Prostate gland (tissue), 2 donors: Measurements from ENCODE around the gene MRM2. TPM values are rescaled to one million over a fixed set of nuclear protein-coding genes. Genes with fewer than 3 reads are reported as not detected.

ENCODE experiments used
- DNase-seq: peaks from one replicate; pipeline ENCODE4 v3.0.0-alpha.2; 2019; ENCODE audit warnings: low spot score
- H3K27ac ChIP-seq, 2 donors: fragments of 200-600 bp; sonication (generic); 2 replicates each; pipeline ENCODE4 v1.5.1; 2017 to 2019
- H3K27me3 ChIP-seq: fragments of 200-600 bp; sonication (generic); replicated peaks from 2 replicates; pipeline ENCODE4 v1.5.1; 2019; ENCODE audit not compliant: insufficient read depth
- H3K36me3 ChIP-seq, 2 donors: fragments of 200-600 bp; sonication (generic); 1 replicate in 1 of 2; 2 replicates in 1 of 2; pipeline versions ENCODE4 v1.5.1 to v1.8.1; 2017 to 2019
- H3K4me1 ChIP-seq: fragments of 200-600 bp; sonication (generic); replicated peaks from 2 replicates; pipeline ENCODE4 v1.5.1; 2019
- H3K4me3 ChIP-seq, 2 donors: fragments of 200-600 bp; sonication (generic); 2 replicates each; pipeline ENCODE4 v1.5.1; 2017 to 2019
- H3K9me3 ChIP-seq: fragments of 200-600 bp; sonication (generic); 2 replicates; pipeline ENCODE4 v1.5.1; 2017
- POLR2A ChIP-seq: fragments of 450-650 bp; IDR thresholded peaks from one replicate; pipeline ENCODE4 v1.6.1; 2016; ENCODE audit warnings: antibody characterized with exemption, mild to moderate bottlenecking
- POLR2AphosphoS5 ChIP-seq: sonication (generic); formaldehyde crosslinking; IDR thresholded peaks from one replicate; pipeline ENCODE4 v1.6.1; 2017; ENCODE audit warnings: antibody characterized with exemption
- WGBS: methylation state at CpG from one replicate; pipeline ENCODE4 v1.1.5; 2018; 5-methylcytosine and 5-hydroxymethylcytosine counted together
- intact Hi-C: fragments of 100-400 bp; cut with DNase I; formaldehyde crosslinking; loops from one replicate; pipeline ENCODE4 v1.14.2; 2022
- total RNA-seq, 2 donors: library from RNA; depleted of rRNA; stranded (reverse); fragments of >200 nt; gene quantifications; one replicate each; pipeline ENCODE4 v1.1.0, GENCODE V29; 2016
- TF ChIP-seq, protein P1 (sequence below), 4 experiments: fragments of 200-600 bp in 2 of 4; fragments of 450-650 bp in 2 of 4; sonication (generic) in 2 of 4; IDR thresholded peaks; 1 replicate in 3 of 4; 2 replicates in 1 of 4; pipeline ENCODE4 v1.5.1; 2016 to 2019; ENCODE audit warnings: antibody characterized with exemption in 4 of 4, mild to moderate bottlenecking in 2 of 4, moderate library complexity in 2 of 4

MRM2 gene
- total RNA-seq, 2 donors from 2014 or later: 21.8 to 23.0 TPM

DNA sequence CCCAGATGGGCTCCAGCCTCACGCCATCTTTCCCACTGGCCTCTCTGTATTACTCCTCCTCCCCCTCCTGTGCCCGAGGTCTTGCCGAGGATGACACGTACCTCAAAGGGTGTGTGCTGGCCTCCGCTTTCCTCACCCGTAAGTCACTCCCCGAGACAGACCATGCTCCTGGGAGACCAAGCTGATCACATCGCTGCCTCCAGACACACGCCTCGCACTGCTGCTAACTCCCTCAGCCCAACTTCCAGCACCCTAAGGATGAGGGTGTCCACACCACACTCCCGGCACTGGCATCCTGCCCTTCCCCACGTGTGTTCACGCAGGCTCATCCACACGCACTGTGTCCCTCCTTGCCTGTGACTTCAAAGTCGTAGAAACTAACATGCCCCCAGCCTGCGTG is 33.3 kb downstream of the MRM2 start:
- Histone ChIP-seq H3K4me1 (no peaks in the 10 kb centered on the region), H3K9me3 (no peaks in the 10 kb centered on the region), H3K36me3 (no peaks in the 10 kb centered on the region), H3K27ac (no peak overlapping the region), H3K4me3 (no peak overlapping the region), H3K27me3 (no peaks in the 10 kb centered on the region)
- no peak for DNase-seq
- intact Hi-C loops: loop anchor here (2.0 kb wide), 2 partner anchors 104 to 630 kb away; no protein-coding TSS in a partner anchor
- 95% methylated on average over 16 of the region's 16 CpGs for WGBS
- TF ChIP-seq, protein P1, sequence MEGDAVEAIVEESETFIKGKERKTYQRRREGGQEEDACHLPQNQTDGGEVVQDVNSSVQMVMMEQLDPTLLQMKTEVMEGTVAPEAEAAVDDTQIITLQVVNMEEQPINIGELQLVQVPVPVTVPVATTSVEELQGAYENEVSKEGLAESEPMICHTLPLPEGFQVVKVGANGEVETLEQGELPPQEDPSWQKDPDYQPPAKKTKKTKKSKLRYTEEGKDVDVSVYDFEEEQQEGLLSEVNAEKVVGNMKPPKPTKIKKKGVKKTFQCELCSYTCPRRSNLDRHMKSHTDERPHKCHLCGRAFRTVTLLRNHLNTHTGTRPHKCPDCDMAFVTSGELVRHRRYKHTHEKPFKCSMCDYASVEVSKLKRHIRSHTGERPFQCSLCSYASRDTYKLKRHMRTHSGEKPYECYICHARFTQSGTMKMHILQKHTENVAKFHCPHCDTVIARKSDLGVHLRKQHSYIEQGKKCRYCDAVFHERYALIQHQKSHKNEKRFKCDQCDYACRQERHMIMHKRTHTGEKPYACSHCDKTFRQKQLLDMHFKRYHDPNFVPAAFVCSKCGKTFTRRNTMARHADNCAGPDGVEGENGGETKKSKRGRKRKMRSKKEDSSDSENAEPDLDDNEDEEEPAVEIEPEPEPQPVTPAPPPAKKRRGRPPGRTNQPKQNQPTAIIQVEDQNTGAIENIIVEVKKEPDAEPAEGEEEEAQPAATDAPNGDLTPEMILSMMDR (IDR thresholded peaks at IDR 0.05): no peak
- no peak for TF ChIP-seq POLR2AphosphoS5
- TF ChIP-seq POLR2A: no peak

DNA sequence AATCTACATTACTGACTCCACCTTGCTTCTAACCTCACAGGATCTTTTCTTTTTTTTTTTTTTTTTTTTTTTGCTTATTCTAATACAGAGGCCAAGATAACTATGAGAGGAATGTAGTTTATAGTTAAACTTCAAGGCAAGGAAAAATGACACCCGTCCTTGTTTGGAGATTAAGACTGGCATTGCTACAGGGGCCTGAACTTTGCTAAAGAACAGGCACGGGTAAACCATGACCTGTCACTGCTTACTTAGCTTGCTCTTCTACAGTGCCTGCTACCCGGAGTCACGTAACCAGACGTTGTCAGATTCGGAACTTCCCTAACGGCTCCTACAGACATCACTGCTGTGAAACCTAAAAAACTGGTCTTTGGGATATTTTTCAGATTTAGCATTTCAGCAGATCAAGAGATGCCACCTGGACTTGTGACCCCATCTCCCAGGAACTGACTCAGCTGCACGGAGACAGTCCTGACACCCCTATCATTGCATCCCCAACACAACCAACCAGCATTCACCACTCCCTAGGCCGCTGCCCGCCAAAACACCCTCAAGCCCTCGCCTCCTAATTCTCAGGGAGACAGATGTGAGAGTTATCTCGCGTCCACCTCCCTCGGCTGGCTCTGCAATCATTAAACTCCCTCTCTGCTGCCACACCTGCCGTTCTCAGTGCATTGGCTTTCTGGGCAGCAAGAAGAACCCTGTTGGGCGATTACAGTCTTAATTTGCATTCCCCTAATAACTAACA is 36.8 kb downstream of the MRM2 start:
- Histone ChIP-seq H3K4me3 (no peak overlapping the region), H3K9me3 (no peaks in the 10 kb centered on the region), H3K4me1 (no peaks in the 10 kb centered on the region), H3K27me3 (no peaks in the 10 kb centered on the region), H3K27ac (no peak overlapping the region), H3K36me3 (no peaks in the 10 kb centered on the region)
- no peak for DNase-seq
- no peak for TF ChIP-seq POLR2A
- TF ChIP-seq POLR2AphosphoS5: peak; percentile 7
- intact Hi-C loops: no loop called here
- 68% methylated on average over 16 of the region's 16 CpGs for WGBS

GRCh38 chr7:2204446-2204845 is 37.6 kb downstream of the MRM2 start:
- DNase-seq: no peak
- Histone ChIP-seq H3K4me1 (no peaks in the 10 kb centered on the region), H3K36me3 (no peaks in the 10 kb centered on the region), H3K27ac (no peak overlapping the region), H3K9me3 (no peaks in the 10 kb centered on the region), H3K4me3 (no peak overlapping the region), H3K27me3 (no peaks in the 10 kb centered on the region)
- intact Hi-C loops: no loop called here
- WGBS: 91% methylated on average over 11 of the region's 11 CpGs
- TF ChIP-seq POLR2AphosphoS5: no peak
- TF ChIP-seq POLR2A: no peak
- TF ChIP-seq, protein P1 (IDR thresholded peaks at IDR 0.05): no peak

DNA sequence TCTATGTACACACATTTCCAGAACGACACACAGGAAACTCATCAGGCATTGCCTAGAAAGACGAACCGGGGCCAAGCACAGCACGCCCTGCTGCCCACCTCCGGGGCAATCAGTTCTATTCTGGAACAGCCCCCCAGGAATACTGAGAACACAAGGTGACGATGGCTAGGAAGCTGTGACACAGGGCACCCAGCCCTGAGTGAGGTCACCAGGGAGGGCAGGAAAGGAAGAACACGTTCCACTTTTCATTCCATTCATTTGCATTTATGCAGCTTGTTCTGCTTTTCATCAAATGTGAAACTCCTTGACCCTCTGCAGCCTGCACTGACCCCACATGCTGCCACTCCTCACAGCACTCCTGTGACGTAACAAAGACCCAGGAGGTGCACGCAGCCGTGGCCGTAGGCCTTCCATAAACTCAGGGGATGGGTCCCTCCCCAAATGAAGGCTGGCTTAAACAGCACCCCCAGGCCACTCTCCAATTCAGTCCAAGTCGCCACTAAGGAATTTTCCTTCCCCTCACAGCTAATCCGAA is 38.2 kb downstream of the MRM2 start:
- no peak for DNase-seq
- Histone ChIP-seq H3K9me3 (no peaks in the 10 kb centered on the region), H3K4me1 (no peaks in the 10 kb centered on the region), H3K4me3 (no peak overlapping the region), H3K36me3 (no peaks in the 10 kb centered on the region), H3K27me3 (no peaks in the 10 kb centered on the region), H3K27ac (no peak overlapping the region)
- TF ChIP-seq POLR2AphosphoS5 (no peak), POLR2A (no peak)
- TF ChIP-seq, protein P1 (IDR thresholded peaks at IDR 0.05): no peak
- intact Hi-C loops: no loop called here
- WGBS: 63% methylated on average over 13 of the region's 13 CpGs

DNA sequence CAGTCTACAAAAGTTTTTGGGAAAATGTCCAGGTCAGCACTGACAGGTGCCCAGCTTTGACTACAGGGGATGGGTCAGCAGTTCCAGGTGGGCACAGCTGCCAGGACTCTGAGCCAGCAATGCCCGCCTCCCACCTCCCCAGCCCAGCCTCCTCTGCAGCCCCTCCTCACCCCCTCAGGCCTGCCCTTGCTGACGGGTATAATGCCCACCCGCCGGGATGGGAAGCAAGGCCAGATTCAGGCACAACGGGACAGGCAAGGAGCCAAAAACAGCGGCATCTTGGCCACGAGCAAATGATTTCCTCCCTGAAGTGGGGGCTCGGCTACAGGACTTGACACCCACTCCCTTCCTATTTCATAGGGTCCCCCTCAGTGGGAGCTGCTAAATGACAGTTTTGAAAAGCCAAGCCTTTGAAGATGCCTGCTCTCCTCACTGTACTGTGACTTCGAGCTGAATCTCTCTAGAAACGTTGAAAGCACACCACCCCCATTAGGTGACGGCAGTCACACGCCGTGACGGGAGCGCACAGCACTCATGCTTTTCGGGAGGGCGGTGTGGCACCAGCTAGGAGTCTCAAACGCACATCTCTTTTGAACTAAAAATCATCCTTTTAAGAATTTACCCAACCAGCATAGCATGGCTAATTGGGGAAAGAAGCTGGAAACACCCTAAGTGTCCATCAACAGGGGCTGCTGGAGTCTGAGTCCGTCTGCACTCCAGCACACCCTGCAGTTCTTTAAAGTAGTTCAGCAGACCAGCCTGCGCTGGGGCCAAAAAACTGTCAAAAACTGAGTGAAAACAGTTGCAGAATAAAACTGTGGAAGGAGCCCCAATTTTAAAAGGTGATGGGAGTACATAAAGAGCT is 38.9 kb downstream of the MRM2 start:
- no peak for DNase-seq
- Histone ChIP-seq H3K9me3 (no peaks in the 10 kb centered on the region), H3K4me3 (no peak overlapping the region), H3K27ac (no peak overlapping the region), H3K4me1 (no peaks in the 10 kb centered on the region), H3K36me3 (no peaks in the 10 kb centered on the region), H3K27me3 (no peaks in the 10 kb centered on the region)
- no peak for TF ChIP-seq POLR2A
- TF ChIP-seq POLR2AphosphoS5: no peak
- TF ChIP-seq, protein P1 (IDR thresholded peaks at IDR 0.05): no peak
- intact Hi-C loops: no loop called here
- 74% methylated on average over 20 of the region's 20 CpGs for WGBS
